Activated CD4-positive, alpha-beta T cell treated with anti-CD3 and anti-CD28 coated beads, Interleukin-10, Interleukin-2, amounts not matched to agents 100 ng/mL and 50 ng/mL, durations not matched to agents 16 hours and 8 hours (primary cell): ENCODE data around the gene TLE1.

Experiments used
- DNase-seq: peaks from one replicate; pipeline ENCODE4 v3.0.0-alpha.2; 2020

The TLE1 gene

DNA sequence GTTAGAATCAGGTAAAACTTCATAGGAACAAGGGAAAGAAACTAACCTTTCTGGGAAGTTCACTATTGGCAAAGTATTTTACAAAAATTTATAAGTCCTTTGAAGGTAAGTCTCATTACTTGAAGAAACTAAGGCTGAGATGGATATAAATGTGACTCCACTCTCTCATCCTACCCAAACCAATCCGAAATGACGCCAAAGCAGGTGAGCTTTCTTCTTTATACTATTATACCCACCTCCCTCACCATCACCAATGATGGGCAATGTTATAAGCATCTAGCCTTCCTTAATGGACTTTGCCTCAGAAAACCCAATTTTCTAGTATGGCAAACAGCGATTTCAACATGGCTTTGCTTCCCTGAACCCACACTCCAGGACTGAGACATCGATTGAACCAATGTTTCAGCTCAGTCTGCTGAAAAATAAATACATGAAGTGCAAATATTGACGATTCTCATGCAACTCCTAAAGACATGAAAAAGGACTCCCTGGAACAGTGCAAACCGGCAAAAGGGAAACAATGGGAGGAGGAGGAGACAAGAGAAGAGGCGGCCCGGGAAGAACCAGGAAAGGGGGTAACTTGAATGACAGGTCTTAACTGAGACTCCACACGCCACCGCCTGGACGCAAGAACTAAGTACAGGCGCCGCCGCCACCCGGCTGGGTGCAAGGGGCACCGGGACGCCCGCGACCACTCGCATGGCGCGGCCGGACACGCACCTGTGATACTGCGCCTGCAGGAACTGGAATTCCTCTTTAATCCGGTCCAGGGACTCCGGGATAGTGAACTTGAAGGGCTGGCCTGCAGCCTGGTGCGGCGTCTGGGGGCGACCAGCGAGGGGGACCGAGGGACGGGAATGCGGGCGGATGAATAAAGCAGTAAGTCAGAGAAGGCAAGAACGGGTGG, 2.5 kb downstream of the TLE1 start:
- DNase-seq: peak; percentile 33

DNA sequence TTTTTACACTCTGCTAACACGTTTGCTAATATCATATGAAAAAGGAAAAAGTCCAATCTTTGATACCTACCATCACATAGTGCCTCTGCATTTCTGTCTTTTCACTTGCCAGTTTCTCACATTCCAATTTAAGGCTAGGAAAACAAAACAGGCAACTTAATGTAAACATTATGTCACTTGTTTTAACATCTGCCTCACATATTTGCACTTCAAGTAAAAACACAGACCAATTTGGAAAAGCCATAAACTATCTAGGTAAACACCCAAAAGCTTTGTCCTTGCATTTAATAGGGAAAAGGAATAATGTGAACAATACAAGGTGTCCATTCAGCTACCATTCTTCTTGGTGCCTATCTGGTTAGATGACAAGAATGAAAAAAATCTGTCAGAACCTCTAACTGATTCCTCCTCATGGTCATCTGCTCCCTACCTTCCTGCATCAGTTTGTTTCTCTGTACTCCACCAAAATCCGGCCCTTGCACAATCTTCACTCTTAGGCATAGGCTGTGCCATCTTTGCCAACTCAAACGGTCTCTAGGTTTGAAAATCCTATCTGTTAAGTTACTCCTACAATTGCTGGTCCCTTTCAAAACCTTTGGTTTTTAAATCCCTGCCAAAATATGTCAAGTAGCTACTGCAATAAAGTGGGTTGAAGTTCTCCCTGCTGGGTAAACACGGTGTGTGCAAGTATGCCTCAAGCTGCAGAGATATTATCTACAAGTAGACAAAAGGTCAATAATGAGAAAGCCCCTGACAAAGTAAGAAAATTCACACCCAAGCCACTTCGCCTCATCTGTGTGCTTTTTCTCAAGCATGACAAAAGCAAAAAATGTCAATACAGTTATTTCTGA, 3.4 kb downstream of the TLE1 start:
- DNase-seq: no peak

DNA sequence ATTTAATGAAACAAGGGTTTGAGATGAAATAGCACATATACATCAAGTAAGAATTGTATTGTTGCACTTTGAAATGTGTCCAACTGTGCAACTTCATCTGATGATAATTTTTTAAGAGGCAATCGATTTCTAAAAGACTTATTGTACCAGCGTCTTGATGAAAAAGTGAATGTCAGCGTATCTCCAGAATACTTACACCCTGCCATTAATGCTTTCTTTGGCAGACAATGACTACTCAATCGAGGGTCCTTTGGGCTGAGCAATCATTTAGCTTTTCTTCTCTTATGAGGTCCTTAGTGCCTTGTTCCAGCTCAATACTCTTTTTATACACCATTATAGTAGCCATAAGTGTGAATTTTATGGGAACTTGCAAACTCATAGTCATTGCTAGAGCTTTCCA, 4.7 kb downstream of the TLE1 start:
- DNase-seq: no peak

DNA sequence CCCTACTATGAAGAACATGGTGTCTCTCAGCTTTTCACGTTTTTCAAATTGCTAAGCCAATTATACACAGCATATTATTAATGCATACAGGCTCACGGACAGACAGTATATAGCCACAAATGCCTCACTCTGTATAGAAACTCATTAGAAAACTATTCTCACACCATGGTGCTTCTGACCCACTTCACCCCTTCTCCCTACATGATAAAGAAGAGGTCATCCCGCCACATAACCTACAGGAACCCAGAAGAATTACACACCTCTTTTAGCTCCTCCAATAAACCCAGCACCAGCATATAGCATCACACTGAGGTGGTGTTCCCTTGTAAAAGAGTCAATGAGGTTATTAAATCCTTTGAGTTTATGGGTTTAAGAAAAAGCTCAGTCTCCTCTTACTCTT, 5.6 kb downstream of the TLE1 start:
- DNase-seq: no peak

DNA sequence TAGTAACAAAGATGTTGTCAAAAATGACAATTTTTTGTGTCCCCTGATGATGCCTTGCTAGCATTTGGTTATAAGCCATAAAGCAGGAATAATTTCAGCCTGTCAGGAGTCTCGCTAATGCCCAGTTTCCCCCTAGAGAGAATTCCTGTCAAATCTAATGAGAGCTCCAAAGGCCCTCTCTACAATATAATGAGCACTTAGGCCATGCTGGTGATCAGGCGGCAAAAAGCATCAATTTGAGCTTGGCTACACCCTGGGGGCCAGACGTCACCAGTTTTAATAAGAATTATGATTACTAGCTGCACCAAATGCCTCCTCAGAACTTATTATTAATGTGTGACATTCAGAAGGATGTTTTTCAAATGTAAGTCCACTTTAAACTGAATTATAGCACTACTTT, 6.1 kb downstream of the TLE1 start:
- no peak for DNase-seq

DNA sequence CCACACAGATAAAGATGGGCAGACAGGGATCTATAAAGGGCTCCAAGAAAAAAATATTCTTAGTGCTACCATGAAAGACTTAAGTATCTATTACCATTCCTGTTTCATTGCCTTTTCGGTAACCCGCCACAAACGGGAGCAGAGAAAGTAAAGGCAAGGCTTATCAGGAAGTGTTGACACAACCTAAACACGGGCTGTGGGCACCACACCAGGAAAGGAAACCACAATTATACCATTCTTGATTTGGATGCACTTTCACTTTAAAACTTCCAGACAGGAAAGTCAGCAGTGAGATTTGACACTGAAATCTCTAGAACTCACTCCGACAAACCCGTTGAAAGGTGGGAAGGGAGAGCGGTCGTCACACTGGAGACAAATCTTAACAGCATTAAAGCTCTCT, 6.5 kb downstream of the TLE1 start:
- DNase-seq: no peak

DNA sequence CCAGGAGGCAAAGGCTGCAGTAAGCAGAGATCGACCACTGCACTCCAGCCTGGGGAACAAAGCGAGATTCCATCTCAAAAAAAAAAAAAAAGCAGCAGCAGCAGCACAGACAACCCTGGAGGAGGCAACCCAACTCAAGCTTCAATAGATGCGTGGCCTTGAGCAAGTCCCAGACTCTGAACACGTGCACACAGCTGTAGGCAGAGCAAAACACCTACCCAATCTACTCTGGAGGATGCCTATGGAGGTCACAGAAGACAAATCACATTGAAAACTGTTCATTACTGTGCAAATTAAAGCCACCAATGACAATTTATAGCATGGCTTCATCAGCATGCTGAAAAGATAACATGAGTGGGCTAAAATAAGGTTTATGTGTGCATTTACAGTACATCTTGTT, 7.2 kb downstream of the TLE1 start:
- DNase-seq: no peak

DNA sequence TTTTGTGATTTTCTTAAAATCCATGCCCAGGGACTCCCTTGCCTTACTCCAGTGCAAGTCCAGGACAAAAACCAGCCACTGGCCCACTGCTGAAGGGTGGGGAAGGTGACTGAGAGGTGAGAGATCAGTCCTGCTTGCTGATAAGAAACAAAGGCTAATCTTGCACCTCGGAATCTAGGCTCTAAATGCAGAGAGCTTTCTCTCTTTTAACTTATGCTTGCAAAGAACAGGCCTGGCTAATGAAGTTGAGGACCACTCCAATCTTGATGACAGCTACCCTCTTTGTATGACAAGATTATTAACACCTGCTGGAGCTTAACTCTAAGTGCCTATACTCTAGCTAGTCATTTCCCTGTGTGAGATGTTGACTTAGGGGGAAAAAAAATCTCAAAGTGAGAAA, 8.8 kb downstream of the TLE1 start:
- no peak for DNase-seq

DNA sequence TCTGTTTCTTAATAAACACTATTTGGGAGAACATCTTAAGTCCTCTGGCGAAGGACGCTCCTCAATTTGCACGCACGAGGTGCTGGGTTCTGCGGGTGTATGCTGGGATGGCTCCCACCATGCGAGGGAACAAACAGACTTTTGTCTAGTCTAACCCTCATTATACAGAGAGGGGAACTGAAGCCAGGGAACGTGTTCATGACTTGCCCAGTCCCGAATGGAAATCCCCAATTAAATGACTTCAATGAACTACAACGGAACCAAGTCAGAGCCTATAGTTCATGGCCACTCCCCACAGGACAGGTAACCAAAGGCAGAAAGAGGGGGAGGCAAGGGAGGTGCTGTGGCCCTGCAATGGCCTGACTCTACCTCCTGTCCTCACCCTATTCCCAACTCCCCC, 9.3 kb downstream of the TLE1 start:
- DNase-seq: no peak

DNA sequence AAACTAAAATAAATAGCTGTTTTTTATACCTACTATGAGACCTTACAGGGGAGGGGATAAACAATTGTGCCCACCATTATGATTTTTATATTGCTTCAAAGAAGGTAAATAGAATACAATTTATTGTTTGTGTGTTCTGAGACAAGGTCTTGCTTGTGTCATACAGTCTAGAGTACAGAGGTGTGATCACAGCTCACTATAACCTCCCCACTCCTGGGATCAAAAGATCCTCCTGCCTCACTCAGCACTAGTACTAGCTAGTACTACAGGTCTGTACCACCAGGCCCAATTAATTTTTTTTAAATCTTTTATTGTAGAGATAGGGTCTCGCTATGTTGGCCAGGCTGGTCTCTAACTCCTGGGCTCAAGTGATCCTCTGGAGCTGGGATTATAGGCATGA, 11.3 kb downstream of the TLE1 start:
- DNase-seq: no peak

DNA sequence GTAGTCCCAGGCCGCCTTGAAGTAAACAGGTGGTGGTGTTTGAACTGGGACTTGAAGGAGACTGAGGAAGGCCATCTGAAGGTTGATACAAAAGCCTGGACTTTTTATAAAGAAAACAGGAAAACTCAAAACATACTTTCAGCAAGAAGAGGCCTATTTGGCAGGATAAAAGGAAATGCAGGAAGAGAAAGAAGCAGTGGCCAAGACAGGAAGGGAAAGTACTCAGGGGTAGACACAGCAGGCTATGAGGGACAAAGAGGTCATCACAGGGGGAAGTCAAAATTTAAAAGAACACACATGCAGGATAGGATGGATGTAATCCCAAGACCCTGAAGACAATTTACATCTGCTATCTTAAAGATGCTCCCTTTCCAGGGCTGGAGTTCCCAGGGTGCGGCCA, 13.0 kb downstream of the TLE1 start:
- no peak for DNase-seq

DNA sequence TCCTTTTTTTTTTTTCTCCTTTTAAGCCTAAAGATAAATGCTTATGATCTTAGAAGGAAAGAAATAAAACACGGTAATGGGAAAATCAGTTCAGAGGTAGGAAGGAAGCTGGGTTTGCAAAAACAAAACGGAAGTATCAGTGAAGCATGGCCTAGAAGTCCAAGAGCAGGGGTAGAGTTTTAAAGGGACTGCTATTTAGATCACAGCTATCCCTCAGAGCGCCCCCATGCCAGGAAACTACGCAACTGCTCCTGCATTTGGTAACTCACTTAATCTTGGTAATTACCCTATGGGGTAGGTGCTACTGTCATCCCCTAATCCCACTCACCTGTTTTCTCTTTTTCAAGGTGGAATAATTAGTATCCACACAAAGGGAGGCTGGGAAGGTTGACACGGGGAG, 16.0 kb downstream of the TLE1 start:
- no peak for DNase-seq

DNA sequence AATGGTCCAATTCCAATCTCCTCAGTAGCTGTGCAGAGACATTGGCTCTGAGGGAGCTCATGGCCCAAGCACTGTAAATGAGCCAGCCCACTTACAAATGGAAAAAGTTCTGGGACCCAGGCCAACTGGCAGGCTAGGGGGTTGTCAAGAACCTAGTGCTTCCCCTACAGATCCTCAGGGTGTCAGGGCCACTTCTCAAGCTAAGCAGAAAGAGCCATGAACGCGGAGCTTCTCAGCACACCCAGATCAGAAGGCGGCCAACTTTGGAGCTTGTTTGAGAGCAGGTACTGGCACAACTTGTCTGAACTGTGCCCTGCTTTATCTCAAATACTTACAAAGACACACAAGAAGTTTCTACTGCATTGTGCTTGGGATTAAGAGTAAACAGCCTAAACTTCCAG, 17.5 kb downstream of the TLE1 start:
- no peak for DNase-seq

DNA sequence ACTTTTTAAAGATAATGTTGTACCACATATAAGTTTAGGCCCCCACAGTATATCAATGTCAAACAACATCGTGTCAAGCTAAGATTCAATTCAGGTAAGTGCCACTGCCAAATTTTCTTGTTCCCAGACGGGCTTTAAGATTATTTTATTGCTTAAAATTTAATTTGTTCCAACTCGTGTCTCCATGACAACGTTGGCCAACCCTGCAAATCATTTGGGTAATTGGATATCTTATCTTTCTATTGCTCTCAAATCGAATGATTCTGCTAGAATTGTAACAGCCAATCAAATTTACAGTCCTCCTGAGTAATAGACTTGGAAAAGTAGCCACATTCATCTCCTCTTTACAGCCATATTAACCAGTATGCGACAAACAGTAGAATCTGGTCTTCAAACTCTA, 19.5 kb downstream of the TLE1 start:
- no peak for DNase-seq

DNA sequence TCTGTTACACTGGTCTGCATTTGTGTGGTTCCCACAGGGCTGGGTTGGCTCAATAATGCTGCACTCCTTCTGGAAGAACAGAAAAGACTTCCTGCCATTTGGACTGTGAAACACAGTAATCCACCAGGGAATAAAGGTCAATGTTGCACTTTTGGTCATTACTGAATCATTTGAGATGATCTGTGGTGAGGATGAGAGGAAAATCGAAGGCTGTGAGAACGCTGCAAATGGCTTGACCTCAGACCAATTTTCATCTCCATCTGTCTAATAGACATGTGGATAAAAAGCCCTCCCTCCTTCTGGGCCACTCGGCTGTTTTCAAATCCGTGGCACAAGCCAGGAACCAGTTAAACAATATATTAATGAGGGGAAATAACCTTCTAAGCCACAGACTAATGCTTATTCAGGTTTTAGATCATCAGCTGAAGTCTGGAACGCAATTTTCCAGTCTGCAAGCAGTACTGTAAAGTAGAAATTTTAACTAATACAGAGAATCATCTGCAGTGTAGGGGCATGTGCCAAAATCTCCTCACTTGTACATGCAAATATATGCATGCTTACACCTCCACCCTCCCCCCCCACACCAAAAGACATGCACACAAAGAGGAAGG, 20.2 kb downstream of the TLE1 start:
- no peak for DNase-seq

DNA sequence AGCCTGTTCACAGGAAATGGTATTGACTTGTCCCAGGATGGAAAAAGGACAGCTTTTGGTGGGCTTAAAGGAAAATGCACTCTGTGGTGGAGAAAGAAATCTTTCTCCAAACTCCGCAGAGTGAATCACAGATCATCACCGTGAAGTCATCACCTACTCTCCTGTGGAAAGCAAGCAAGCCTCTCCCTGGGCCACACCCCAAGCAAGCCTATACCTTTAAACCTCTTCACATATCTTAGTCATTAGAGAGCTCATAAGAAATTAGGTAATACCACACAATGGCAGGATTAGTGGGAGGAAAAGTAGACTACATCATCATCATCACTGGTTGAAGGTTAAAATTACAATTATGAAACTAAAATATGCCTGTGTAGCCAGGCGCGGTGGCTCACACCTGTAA, 23.2 kb downstream of the TLE1 start:
- no peak for DNase-seq

DNA sequence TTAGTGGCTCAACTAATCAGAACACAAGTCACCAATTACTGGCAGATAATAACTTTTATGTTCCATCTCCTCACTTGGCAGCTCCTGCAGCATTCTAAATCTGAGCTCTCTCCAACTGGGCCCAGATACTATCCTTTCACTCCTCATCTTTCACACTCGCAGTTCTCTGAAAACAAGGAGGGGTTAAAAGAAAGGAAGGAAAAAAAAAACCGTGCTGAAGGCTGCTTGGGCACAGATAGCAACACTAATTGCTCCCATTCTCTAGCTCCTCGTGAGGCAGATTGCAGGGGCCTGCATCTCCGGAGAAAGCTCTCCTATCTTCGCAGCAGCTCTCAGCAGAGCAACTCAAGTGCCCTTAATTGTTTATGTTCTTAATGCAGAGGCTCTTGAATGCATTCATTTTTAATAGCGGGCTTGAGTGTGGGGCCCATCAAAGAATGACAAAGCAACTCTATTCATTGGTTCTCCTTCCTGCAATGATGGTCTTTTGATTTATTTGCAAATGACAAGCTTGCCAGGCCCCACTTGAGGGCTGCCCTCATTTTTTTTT, 23.9 kb downstream of the TLE1 start:
- no peak for DNase-seq

DNA sequence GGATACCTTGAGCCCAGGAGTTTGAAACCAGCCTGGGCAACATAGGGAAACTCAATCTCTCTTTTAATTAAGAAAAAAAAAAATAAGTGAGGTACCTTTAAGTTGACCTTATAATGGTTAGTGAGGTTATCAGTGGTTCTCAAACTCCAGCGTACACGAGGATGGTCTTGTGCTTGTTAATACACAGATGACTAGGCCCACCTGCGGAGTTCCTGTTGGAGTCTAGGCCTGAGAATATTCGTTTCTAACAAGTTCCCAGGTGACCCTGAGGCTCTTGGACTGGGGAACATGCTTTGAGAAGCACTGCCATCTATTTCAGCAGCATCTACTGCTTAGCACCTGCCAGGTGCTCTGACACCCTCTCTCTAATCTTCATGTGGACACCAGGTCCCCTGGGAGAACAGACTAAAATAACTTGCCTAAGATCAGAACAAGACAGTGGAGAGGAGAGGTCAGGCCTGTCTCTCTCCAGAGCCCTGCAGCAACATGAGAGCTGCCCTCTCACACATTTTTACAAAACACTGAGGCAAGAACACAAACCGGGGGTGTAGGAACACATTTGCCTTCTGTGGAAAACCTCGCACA, 24.6 kb downstream of the TLE1 start:
- DNase-seq: no peak

DNA sequence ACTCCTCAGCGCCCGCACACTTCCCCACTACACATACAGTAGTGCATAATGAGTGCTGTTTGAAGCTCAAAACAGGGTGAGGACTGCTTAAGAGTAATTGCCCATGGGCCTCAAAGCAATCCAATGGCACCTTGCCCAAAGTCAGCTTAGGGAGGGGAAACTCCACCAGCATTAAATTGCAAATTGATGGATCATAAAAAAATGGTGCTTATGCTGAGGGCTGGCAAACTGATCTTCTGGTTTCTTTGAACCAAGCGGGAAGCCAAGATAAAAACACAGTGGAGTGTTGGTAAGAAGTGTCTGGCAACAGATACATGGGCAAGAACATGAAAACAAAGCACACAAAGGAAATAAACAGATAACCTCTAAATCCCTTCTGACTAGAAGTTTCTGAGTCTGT, 28.0 kb downstream of the TLE1 start:
- no peak for DNase-seq

DNA sequence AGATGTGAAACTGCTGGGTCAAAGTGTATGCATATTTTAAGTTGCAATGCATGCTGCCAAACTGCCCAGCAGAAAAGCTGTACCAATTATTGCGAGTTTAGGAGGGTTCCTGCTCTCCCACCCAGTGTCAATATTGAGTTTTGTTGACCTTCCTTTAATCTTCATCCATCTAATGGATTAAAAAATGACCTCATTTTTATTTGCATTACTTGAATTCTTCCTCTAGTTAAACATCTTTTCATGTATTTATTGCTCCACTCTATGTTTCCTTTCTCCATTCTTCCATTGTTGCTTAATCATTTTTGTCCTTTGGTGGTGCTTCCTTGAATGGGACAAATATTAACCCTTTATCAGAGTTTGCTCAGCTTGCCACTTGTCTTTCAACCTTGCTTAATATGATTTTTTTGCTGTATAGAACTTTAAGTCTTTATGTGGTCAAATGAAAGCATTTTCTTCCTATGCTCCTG, 32.4 kb downstream of the TLE1 start:
- no peak for DNase-seq

DNA sequence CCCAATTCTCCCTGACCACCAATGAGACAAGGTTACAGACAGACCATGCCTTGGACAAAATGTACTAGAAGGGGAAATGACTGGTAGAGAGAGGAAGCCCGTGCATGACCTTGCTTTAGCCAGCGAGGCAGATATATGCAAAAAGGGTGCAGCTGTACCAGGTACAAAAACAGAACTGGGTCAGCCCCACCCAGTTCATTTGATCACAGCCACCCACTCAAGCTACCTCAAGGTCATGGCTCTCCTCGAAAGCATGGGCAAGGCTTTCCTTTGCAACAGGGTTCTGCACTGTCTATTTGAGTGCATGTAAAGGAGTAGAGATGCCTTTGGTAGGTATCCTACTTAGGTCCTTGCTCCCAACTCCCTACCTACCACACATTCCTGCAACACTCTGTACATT, 33.3 kb downstream of the TLE1 start:
- no peak for DNase-seq

DNA sequence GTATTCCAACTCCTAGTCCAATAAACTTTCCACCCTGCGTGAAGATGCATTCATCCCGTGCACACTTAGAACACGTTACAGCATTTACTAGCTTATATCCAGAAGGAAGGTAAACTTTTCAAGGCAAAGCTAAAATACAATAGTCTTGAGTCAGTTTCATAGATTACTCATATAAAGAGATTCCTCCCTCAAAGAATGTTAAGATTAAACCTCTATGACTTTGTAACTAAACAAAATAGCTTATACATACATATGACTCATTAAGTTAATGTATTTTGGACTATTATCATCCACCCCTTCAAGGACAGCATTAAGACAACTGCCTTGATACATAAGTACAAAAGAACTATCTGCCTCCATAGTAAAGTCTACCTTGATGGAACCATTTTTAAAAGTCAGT, 36.1 kb downstream of the TLE1 start:
- no peak for DNase-seq

DNA sequence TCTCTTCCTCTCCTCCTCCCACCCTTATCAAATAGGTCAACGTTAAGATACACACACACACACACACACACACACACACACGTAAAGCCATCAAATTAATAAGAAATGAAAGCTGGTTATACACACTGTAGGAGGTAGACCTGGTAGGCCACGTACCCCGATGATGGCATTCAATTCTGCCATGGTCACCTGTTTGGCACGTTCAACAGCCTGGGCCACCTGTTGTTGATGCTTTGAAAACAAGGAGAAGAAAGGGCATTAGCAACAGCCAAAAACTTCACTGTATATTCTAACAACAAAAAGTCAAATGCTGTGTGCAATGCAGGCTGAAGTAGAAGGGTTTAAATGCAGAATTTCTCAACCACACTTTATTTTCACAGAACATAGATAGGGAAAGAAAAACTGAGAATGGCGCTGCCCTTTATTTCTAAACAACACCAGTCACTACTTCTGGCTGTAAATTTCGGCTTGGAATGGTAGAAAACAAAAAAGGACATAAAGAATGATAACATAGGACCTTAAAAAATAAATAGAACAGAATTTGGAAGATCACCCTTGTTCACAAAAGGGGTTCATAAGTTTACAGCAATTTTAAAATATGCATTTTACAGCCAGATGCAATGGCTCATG, 37.2 kb downstream of the TLE1 start:
- no peak for DNase-seq
